MM.1S (cell line): ENCODE measurements around the gene OCLN.

Source experiments
- EZH2 ChIP-seq: fragments of 300-600 bp; sonication (generic); optimal IDR thresholded peaks from 2 replicates; pipeline ENCODE3; 2017; ENCODE audit warnings: low read depth, mild to moderate bottlenecking, antibody characterized with exemption, low read length, mixed read lengths
- TF ChIP-seq, protein P1 (sequence below): fragments of 300-600 bp; sonication (generic); IDR thresholded peaks from 2 replicates; pipeline ENCODE4 v1.5.1; 2016; ENCODE audit warnings: antibody characterized with exemption, low read length, mixed read lengths

GRCh38 chr5:69451941-69452647 is 40.5 kb upstream of the OCLN start:
- TF ChIP-seq, protein P1, sequence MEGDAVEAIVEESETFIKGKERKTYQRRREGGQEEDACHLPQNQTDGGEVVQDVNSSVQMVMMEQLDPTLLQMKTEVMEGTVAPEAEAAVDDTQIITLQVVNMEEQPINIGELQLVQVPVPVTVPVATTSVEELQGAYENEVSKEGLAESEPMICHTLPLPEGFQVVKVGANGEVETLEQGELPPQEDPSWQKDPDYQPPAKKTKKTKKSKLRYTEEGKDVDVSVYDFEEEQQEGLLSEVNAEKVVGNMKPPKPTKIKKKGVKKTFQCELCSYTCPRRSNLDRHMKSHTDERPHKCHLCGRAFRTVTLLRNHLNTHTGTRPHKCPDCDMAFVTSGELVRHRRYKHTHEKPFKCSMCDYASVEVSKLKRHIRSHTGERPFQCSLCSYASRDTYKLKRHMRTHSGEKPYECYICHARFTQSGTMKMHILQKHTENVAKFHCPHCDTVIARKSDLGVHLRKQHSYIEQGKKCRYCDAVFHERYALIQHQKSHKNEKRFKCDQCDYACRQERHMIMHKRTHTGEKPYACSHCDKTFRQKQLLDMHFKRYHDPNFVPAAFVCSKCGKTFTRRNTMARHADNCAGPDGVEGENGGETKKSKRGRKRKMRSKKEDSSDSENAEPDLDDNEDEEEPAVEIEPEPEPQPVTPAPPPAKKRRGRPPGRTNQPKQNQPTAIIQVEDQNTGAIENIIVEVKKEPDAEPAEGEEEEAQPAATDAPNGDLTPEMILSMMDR = no peak
- TF ChIP-seq EZH2 = no peak
